GM18498 (cell line): ENCODE measurements around the gene GPR152.
A peak's percentile ranks its signal among the peaks of the same experiment; 100 is the strongest.
"Not testable (repeated sequence)": the region's sequence is repeated elsewhere in the genome, so short reads cannot be mapped to it uniquely, and the experiment has no call there.

ENCODE experiments used
- ATAC-seq: cut with Tn5 transposase; IDR thresholded peaks from one replicate; pipeline ENCODE4 v1.9.1; 2021; ENCODE audit warnings: mild to moderate bottlenecking, moderate library complexity; ENCODE audit not compliant: unreplicated experiment

The GPR152 gene

GRCh38 chr11:67489885-67490726 is 37.6 kb upstream of the GPR152 start:
- no peak for ATAC-seq

GRCh38 chr11:67489203-67489884 is 36.8 kb upstream of the GPR152 start:
- ATAC-seq = no peak

GRCh38 chr11:67486481-67487195 is 34.1 kb upstream of the GPR152 start:
- peak; percentile 26 for ATAC-seq

GRCh38 chr11:67485873-67486361 is 33.4 kb upstream of the GPR152 start:
- not testable (repeated sequence) for ATAC-seq

- ATAC-seq = peak; percentile 20
Observed at GRCh38 chr11:67484847-67485311, 32.4 kb upstream of the GPR152 start.

GRCh38 chr11:67483831-67484665 is 31.5 kb upstream of the GPR152 start:
- ATAC-seq = no peak

GRCh38 chr11:67482827-67483798 is 30.6 kb upstream of the GPR152 start, which contains the start of gene AIP:
AIP (plus strand) TSS chr11:67483026; CDS start chr11:67483159, 133 bp downstream.
- ATAC-seq = peak; percentile 76

GRCh38 chr11:67482275-67482826 is 29.8 kb upstream of the GPR152 start:
- peak; percentile 10 for ATAC-seq

- not testable (repeated sequence) for ATAC-seq
Observed at GRCh38 chr11:67477344-67478050, 25.0 kb upstream of the GPR152 start.

- not testable (repeated sequence) for ATAC-seq
Observed at GRCh38 chr11:67476692-67477091, 24.2 kb upstream of the GPR152 start.

GRCh38 chr11:67472882-67473281 is 20.4 kb upstream of the GPR152 start:
- no peak for ATAC-seq

- no peak for ATAC-seq
Observed at GRCh38 chr11:67470337-67471002, 17.9 kb upstream of the GPR152 start.

- ATAC-seq = peak; percentile 1
Observed at GRCh38 chr11:67469508-67469811, 16.9 kb upstream of the GPR152 start.

- peak; percentile 75 for ATAC-seq
Observed at GRCh38 chr11:67468759-67469507, 16.4 kb upstream of the GPR152 start, which contains the start of gene TMEM134. TMEM134 (minus strand) TSS chr11:67469251; CDS start chr11:67469192, 59 bp downstream.

- ATAC-seq = peak; percentile 2
Observed at GRCh38 chr11:67468456-67468758, 15.9 kb upstream of the GPR152 start.

GRCh38 chr11:67468056-67468455 is 15.5 kb upstream of the GPR152 start:
- no peak for ATAC-seq
